A549 (cell line): ENCODE results near the gene TRIM47. TPM values are rescaled to one million over a fixed set of nuclear protein-coding genes. Genes with fewer than 3 reads are reported as not detected.

Source experiments
- ATAC-seq, 2 experiments: fragments of 200-7000 bp in 1 of 2; fragments of >200 bp in 1 of 2; cut with Nextera tagmentation in 1 of 2; cut with Tn5 transposase in 1 of 2; 3 replicates each; pipeline versions ENCODE4 v1.8.0 to v1.9.1; 2018 to 2020; ENCODE audit warnings: mild to moderate bottlenecking in 1 of 2, moderate library complexity in 1 of 2
- CTCF ChIA-PET: fragments of 300-600 bp; sonication (Branson Sonifier 250); formaldehyde crosslinking; extraction: SDS; loops from one replicate; lab custom pipeline; 2021; ENCODE audit warnings: antibody characterized with exemption, inconsistent platforms; lab: Yijun Ruan, JAX
- POLR2A ChIA-PET: fragments of 350-600 bp; formaldehyde crosslinking; extraction: SDS; loops from one replicate; lab custom pipeline; 2021; ENCODE audit warnings: antibody characterized with exemption, inconsistent platforms; lab: Yijun Ruan, JAX
- DNase-seq, 2 experiments: peaks; one replicate each; pipeline versions ENCODE4 v3.0.0 to v3.0.0-alpha.2; 2011 to 2016; ENCODE audit warnings: low read depth in 1 of 2, low spot score in 1 of 2
- FAIRE-seq: peaks from 2 replicates; lab custom pipeline; 2011; peaks lifted over from hg19 to GRCh38; lab: Jason Lieb, UNC
- H3K27ac ChIP-seq, 2 experiments: fragments of >200 bp; sonication (Bioruptor Twin); formaldehyde crosslinking; 3 replicates each; pipeline ENCODE4 v1.5.1; 2016 to 2017
- H3K4me1 ChIP-seq: fragments of >200 bp; sonication (Bioruptor Twin); formaldehyde crosslinking; 3 replicates; pipeline ENCODE4 v1.6.1; 2016
- H3K4me2 ChIP-seq: fragments of >200 bp; sonication (Bioruptor Twin); formaldehyde crosslinking; 3 replicates; pipeline ENCODE4 v1.6.1; 2016
- H3K4me3 ChIP-seq: fragments of >200 bp; sonication (Bioruptor Twin); formaldehyde crosslinking; 3 replicates; pipeline ENCODE4 v1.5.1; 2016
- H3K9me3 ChIP-seq: fragments of >200 bp; sonication (Bioruptor Twin); formaldehyde crosslinking; 3 replicates; pipeline ENCODE4 v1.6.1; 2016
- BCL3 ChIP-seq: fragments of >200 bp; sonication (Bioruptor Twin); formaldehyde crosslinking; IDR thresholded peaks from 3 replicates; pipeline ENCODE4 v1.6.1; 2016
- CBX2 ChIP-seq: fragments of 200-600 bp; sonication (generic); IDR thresholded peaks from 2 replicates; pipeline ENCODE4 v1.6.1; 2016; ENCODE audit warnings: low read depth, mild to moderate bottlenecking, borderline replicate concordance
- E2F6 ChIP-seq: IDR thresholded peaks from 2 replicates; pipeline ENCODE4 v1.6.1; 2012; ENCODE audit warnings: low read depth, borderline replicate concordance
- EHMT2 ChIP-seq: fragments of 200-600 bp; sonication (generic); IDR thresholded peaks from 2 replicates; pipeline ENCODE4 v1.6.1; 2016; ENCODE audit warnings: antibody characterized with exemption, low read depth, mild to moderate bottlenecking, moderate library complexity
- FOSB ChIP-seq: fragments of 250-450 bp; sonication (Bioruptor Pico); IDR thresholded peaks from 2 replicates; pipeline ENCODE4 v1.5.0; 2020; ENCODE audit warnings: mild to moderate bottlenecking, moderate library complexity
- FOSL2 ChIP-seq, 2 experiments: fragments of 450-650 bp in 1 of 2; fragments of >200 bp in 1 of 2; sonication (Bioruptor Twin) in 1 of 2; formaldehyde crosslinking; IDR thresholded peaks; 2 replicates each; pipeline versions ENCODE4 v1.5.0 to v1.6.1; 2016 to 2020; ENCODE audit warnings: mild to moderate bottlenecking in 1 of 2, moderate library complexity in 1 of 2
- FOXS1 ChIP-seq: fragments of 250-450 bp; sonication (Bioruptor Pico); IDR thresholded peaks from 2 replicates; pipeline ENCODE4 v1.5.0; 2020; ENCODE audit warnings: mild to moderate bottlenecking, moderate library complexity
- JUN ChIP-seq, 2 experiments: fragments of >200 bp; sonication (Bioruptor Twin); formaldehyde crosslinking; IDR thresholded peaks; 2 replicates in 1 of 2; 3 replicates in 1 of 2; pipeline ENCODE4 v1.6.1; 2016 to 2017
- KDM5A ChIP-seq: fragments of 200-600 bp; sonication (generic); IDR thresholded peaks from 2 replicates; pipeline ENCODE4 v1.6.1; 2016; ENCODE audit warnings: antibody characterized with exemption, mild to moderate bottlenecking
- MAX ChIP-seq: IDR thresholded peaks from 2 replicates; pipeline ENCODE4 v1.6.1; 2012
- MYC ChIP-seq: IDR thresholded peaks from 2 replicates; pipeline ENCODE4 v1.6.1; 2012; ENCODE audit warnings: mild to moderate bottlenecking, inconsistent platforms, low read length, improper control_type of control experiment, borderline replicate concordance
- POLR2A ChIP-seq: IDR thresholded peaks from 2 replicates; pipeline ENCODE4 v1.6.1; 2012; ENCODE audit warnings: mild to moderate bottlenecking, low read length
- POLR2AphosphoS2 ChIP-seq: conservative IDR thresholded peaks from 2 replicates; pipeline ENCODE4 v1.6.1; 2012; ENCODE audit warnings: low read length, improper control_type of control experiment, inconsistent platforms
- RAD21 ChIP-seq, 2 experiments: fragments of >200 bp in 1 of 2; sonication (Bioruptor Twin) in 1 of 2; formaldehyde crosslinking in 1 of 2; IDR thresholded peaks in 1 of 2; conservative IDR thresholded peaks in 1 of 2; 2 replicates in 1 of 2; 3 replicates in 1 of 2; pipeline ENCODE4 v1.6.1; 2012 to 2018; ENCODE audit warnings: inconsistent platforms in 1 of 2
- RNF2 ChIP-seq: fragments of 200-600 bp; sonication (generic); IDR thresholded peaks from 2 replicates; pipeline ENCODE4 v1.6.1; 2016; ENCODE audit warnings: low read depth, mild to moderate bottlenecking, antibody characterized with exemption, moderate library complexity, borderline replicate concordance
- TFCP2L1 ChIP-seq: fragments of 250-450 bp; sonication (Bioruptor Pico); IDR thresholded peaks from 2 replicates; pipeline ENCODE4 v1.5.0; 2021; ENCODE audit warnings: mild to moderate bottlenecking
- WGBS: methylation state at CpG from one replicate; pipeline ENCODE4 v1.1.6; 2017; ENCODE audit errors: missing lambda C conversion rate; 5-methylcytosine and 5-hydroxymethylcytosine counted together
- polyA plus RNA-seq, 4 experiments: library from polyadenylated mRNA; depleted of rRNA in 3 of 4; stranded (reverse); fragments of >200 nt; fragmentation: RNase III in 1 of 4; extraction: RNeasy Plus Mini Kit Qiagen cat#74134 plus additional on column Dnase treatment in 1 of 4; gene quantifications; 2 replicates in 3 of 4; 3 replicates in 1 of 4; pipeline ENCODE4 v1.2.3, GENCODE V29; 2011 to 2017
- TF ChIP-seq, protein P1 (sequence below): fragments of >200 bp; sonication (Bioruptor Twin); formaldehyde crosslinking; IDR thresholded peaks from 3 replicates; pipeline ENCODE4 v1.5.1; 2016

Gene TRIM47
- polyA plus RNA-seq, 2 of the 4 experiments (the other 2 are of a cell fraction): 19.6 to 46.6 TPM

- TF ChIP-seq RNF2 (no peak), JUN (IDR thresholded peaks at IDR 0.05) (peak; percentile 68 to 94; a peak in 3 of 5 replicates), MYC (peak; percentile 55; the same call in 1 of the 2 replicates), EHMT2 (no peak), KDM5A (no peak), POLR2A (peak; percentile 95), BCL3 (peak; percentile 84)
These were observed 18.2 kb upstream of the TRIM47 start, which contains the start of gene TRIM65 (continued) for GRCh38 chr17:75896415-75897159.

- H3K4me1 ChIP-seq: peaks cover 17% of the 10 kb centered on the region
- H3K4me3 ChIP-seq: peak overlapping the region; percentile 84
- CTCF ChIA-PET: interaction anchor here (0.6 to 22.8 kb wide), 26 partner anchors 9 to 384 kb away, joined by 3 to 513 read pairs (median 4); partner anchors contain the start of genes FBF1, MRPL38, TRIM47 and TSEN54
- no peaks in the 10 kb centered on the region for H3K9me3 ChIP-seq
- TF ChIP-seq TFCP2L1 (CRISPR knock-in tag): 0 out of 2 replicates have a peak, but pooled peaks have one; percentile 44
- no peak for TF ChIP-seq FOSL2 (IDR thresholded peaks at IDR 0.05)
- TF ChIP-seq FOSL2 (CRISPR knock-in tag; IDR thresholded peaks at IDR 0.05): no peak
- TF ChIP-seq MYC: 0 out of 2 replicates have a peak, but pooled peaks have one; percentile 42
- no peak for TF ChIP-seq FOSB (CRISPR knock-in tag)
- no peak for TF ChIP-seq POLR2AphosphoS2
- no peak for TF ChIP-seq FOXS1 (CRISPR knock-in tag)
- TF ChIP-seq MAX: peak; percentile 45
- TF ChIP-seq, protein P1, sequence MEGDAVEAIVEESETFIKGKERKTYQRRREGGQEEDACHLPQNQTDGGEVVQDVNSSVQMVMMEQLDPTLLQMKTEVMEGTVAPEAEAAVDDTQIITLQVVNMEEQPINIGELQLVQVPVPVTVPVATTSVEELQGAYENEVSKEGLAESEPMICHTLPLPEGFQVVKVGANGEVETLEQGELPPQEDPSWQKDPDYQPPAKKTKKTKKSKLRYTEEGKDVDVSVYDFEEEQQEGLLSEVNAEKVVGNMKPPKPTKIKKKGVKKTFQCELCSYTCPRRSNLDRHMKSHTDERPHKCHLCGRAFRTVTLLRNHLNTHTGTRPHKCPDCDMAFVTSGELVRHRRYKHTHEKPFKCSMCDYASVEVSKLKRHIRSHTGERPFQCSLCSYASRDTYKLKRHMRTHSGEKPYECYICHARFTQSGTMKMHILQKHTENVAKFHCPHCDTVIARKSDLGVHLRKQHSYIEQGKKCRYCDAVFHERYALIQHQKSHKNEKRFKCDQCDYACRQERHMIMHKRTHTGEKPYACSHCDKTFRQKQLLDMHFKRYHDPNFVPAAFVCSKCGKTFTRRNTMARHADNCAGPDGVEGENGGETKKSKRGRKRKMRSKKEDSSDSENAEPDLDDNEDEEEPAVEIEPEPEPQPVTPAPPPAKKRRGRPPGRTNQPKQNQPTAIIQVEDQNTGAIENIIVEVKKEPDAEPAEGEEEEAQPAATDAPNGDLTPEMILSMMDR: peak; percentile 36; the same call in 2 of the 3 replicates
- no peak for TF ChIP-seq CBX2
- TF ChIP-seq E2F6: no peak
- 0 out of 5 replicates have a peak, but pooled peaks of 1 of the 2 experiments have one; percentile 11 for TF ChIP-seq RAD21 (conservative IDR thresholded peaks at IDR 0.05 in 1 of 2, IDR thresholded peaks at IDR 0.05 in 1 of 2)
- FAIRE-seq: peak; percentile 18
- ATAC-seq: peak; percentile 11 to 66; a peak in 3 of 6 replicates
- DNase-seq: peak; percentile 56 to 81
- H3K27ac ChIP-seq: peak overlapping the region; percentile 90 to 97
- 37% methylated on average over 28 of the region's 28 CpGs for WGBS
- POLR2A ChIA-PET: interaction anchor here (0.7 to 3.8 kb wide), 9 partner anchors 9 to 120 kb away, joined by 3 to 28 read pairs (median 8); partner anchors contain the start of genes ACOX1, TEN1, TRIM47 and UNK
- H3K4me2 ChIP-seq: peak overlapping the region; percentile 99
These were observed 17.2 kb upstream of the TRIM47 start for GRCh38 chr17:75895370-75896155.
